NCI-H82 (cell line): ENCODE measurements around the gene CARF.
"Not testable (repeated sequence)": the region's sequence is repeated elsewhere in the genome, so short reads cannot be mapped to it uniquely, and the experiment has no call there.

Experiments used
- DNase-seq: peaks from one replicate; lab custom pipeline; 2025; lab: John Stamatoyannopoulos, UW

The CARF gene, protein sequence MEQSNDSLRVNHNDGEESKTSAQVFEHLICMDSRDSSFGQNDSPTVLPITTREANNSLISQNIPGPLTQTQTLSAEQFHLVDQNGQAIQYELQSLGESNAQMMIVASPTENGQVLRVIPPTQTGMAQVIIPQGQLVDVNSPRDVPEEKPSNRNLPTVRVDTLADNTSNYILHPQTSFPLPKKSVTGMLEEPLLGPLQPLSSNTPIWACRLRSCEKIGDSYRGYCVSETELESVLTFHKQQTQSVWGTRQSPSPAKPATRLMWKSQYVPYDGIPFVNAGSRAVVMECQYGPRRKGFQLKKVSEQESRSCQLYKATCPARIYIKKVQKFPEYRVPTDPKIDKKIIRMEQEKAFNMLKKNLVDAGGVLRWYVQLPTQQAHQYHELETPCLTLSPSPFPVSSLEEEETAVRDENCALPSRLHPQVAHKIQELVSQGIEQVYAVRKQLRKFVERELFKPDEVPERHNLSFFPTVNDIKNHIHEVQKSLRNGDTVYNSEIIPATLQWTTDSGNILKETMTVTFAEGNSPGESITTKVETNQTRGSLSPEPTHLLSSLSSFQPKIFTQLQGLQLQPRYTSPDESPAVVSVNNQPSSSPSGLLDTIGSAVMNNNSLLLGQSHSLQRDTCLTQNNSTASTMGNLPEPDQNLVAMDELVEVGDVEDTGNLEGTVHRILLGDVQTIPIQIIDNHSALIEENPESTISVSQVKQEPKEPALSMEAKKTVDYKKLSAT

DNA sequence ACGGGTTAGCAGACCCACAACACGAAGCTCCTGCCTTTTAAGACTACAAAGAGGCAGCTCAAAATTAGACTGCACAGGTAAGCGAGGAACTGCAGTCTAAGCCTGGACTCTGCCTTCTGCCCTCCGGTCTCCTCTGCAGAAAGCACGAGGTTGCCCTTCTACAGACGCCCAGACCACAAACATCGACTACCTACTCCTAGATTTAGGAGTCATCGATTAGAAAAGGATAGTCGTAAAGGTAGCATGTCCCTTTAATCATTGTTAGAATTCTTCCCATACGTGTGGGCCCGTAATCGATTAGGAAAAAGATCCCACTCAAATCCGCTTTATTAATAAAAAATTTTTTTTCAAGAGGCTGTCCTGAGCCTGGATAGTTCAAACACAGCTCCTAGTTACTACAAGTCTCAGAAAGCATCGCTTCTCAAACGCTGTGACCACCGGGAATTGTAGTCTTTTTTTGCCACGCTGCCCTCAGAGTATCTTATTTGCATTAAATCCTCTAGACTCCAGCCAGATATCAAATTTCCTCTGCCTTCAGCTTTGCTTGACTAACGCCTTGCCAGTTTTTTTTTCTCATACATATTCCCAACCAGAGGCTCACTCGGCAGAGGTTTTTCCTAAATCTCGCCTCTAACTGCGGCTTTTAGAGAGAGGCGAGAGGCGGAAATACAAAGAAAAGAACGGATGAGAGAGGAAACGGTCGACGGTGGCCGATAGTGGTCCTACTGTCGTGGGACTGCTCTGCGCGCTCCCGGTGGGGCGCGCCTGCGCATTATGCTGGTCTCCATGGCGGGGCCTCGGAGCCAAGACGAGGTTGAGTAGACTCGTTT, at the start of gene CARF, which contains the start of gene WDR12:
Gene CARF, plus strand, starts transcription at position 764 of the 830 bp plus-strand sequence. CDS start 29,628 bp downstream, outside the sequence.
Gene WDR12, minus strand, starts transcription at position 162 of the 830 bp plus-strand sequence. CDS start 197 bp downstream, outside the sequence.
- peak; percentile 97 for DNase-seq

DNA sequence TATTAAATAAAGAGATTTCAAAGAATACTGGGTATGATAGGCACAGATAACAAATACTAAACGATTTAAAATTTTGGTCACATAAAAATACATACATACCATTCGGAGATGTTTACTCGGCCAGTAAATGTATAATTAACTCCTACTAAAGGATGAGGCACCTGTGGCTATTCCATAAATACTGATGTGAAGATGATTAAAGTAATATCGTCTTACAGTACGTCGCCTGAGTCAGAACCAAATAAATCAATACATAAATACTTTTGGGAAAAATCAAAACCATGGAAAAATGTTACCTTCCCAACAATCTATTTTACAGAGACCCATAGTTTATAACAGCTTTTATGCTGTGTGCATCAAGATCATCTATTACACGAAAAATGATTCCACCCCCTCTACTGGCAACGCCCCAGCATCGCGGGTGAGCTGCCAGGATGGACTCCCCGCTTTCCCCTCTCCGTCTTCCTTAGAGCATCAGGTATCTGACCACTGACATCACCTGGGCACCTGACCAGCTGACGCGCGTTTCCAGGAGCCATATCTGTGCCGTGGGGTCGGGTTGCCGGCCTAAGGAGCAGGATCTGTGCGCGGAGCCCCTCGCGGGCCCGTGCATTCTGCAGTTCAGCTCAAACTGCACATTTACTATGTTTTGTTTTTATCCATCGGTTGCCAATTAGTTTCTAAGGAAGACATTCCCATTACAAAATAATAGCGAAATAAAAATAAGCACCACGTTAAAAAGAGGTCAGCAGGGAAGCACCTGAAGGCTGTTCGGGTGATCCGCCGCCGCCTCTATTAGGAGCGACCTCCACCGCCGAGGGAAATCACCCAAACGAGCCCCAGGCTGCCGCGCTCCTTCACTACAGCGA, 41.4 kb upstream of the CARF start:
- peak; percentile 85 for DNase-seq

DNA sequence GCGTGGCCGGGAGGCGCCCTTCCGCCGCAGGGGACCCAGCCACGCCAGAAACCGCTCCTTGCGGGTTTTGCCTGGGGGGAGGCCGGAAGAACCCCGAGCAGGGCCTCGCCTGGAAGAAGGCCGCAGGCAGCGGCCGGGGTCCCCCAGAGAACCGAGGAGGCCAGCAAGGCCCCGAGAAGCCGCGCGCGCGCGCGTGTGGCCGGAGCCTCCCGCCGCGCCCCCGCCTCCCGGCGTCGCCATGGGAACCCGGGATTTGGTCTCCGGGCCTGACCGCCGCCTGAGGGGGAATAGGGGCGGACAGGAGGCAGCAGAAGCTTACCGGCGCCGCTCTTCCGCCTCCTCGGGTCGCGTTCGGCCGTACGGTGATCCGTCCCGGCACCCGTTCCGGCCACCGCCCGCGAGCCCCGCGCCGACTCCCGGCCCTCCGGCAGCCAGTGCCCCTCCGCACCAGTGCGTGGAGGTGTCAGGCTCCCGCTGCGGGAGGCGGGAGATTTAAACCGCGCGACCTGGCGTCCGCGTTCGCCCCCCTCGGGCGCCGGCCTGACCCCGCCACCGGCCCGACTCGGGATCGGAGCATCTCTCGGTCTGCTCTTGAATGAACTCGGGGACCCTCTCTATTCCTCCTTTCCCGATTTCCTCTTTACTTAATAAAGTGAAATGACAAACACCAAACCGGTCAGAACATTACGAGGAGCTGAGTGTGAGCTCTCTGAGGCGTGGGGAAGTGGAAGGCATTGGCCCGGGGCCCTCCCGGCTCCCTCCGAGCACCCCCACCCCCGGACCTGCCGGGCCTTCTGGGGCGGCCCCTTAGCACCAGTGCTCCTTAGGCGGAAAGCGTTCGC, 40.6 kb upstream of the CARF start, which contains the start of gene ICA1L:
Gene ICA1L, minus strand, starts transcription at position 467 of the 842 bp plus-strand sequence. CDS start 42,757 bp downstream, outside the sequence.
- DNase-seq: peak; percentile 85

DNA sequence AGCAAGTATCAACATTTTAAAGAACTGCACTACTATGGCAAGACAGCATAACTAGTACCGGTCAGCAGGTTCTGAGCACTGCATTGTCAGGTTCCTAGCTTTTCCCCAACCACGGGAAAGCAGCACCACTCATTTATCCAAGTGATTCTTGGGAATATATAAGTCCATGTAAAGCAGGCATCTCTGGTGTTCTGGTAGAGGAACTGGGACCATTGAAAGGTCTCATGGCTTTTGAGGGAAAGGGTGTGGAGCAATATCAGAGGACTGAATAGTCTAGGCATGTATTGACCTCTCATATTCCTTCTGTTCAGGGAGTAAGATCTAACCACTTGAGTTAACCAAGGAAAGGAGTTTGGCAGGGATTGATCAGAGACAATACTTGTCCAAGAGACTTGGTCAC, 34.4 kb upstream of the CARF start:
- DNase-seq: no peak

DNA sequence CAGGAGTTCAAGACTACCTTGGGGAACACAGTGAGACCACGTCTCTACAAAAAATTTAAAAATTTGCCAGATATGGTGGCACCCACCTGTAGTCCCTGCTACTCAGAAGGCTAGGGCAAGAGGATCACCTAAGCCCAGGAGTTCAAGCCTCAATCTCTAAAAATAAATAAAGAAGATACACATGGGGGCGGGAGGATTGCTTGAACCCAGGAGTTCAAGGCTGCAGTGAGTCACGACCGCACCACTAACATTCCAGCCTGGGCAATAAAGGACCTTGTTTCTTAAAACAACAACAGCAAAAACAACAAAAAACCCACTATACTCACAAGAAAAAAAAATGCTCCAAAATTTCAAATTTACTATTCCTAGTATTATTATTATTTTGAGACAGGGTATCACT, 30.5 kb upstream of the CARF start:
- DNase-seq: no peak

DNA sequence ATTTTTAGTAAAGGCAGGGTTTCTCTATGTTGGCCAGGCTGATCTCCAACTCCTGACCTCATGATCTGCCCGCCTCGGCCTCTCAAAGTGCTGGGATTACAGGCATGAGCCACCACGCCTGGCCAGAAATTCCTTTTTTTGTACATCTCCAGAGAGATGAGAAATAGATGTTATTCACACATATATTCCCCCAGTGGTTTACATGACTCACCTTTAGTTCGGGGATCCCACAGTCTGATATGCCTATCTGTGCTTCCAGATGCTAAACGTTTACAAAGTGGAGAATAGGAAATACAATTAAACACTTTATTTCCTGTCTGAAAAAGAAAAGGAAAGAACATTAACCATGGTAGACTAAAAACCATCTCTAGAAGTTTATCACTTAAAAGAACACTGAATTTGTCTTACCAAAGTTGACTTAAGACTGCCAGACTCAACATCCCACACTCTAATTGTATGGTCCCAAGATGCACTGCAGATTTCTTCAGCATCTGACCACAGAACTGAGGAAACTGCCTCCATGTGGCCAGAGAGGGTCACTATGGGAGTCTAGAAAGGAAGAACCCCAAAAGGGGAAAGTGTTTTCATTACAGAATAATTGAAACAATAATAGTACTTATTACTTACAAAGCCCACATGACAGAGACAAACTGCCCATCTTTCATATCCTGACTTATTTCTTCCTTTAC, 27.9 kb upstream of the CARF start:
- no peak for DNase-seq

DNA sequence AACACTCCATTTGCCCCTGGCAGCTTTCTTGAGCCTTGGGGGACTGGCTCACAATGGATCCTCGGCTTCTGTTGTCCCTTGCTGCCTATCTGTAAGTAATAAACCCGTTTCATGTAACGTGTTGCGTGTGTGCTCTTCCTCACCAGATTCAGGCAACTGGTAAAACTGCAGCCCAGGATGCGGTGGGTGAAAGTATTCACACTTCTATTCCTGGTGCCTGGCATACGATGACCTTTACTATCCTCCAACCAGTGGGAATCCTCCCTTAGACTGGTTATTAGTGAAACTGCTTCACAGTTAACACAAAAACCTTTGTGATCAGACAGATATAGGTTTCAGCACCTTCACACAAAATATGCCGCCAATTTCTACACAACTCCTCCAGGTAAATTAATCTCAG, 26.9 kb upstream of the CARF start:
- no peak for DNase-seq

DNA sequence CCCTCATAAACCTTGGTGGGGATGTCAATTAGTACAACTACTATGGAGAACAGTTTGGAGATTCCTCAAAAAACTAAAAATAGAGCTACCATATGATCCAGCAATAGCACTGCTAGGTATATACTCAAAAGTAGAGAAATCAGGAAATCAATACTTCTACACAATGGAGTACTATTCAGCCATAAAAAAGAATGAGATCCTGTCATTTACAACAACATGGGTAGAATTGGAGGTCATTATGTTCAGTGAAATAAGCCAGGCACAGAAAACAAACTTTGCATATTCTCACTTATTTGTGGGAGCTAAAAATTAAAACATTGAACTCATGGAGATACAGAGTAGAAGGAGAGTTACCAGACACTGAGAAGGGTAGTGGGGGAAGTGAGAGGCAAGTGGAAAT, 6.6 kb upstream of the CARF start:
- not testable (repeated sequence) for DNase-seq

DNA sequence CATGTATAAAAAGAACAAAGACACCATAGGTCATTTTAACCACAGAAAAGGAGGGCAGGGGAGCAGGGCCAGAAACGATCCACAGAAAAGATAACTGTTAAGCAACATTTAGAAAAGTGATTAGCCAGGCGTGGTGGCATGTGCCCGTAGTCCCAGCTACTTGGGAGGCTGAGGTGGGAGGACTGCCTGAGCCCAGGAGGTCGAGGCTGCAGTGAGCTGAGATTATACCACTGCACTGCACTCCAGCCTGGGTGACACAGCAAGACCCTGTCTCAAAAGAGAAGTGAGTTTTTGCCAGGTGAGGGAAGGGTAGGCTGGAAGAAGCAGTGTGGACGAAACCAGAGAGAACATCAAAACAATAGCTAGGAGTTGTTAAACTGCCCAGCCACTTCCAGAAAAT, 3.9 kb upstream of the CARF start:
- DNase-seq: no peak

DNA sequence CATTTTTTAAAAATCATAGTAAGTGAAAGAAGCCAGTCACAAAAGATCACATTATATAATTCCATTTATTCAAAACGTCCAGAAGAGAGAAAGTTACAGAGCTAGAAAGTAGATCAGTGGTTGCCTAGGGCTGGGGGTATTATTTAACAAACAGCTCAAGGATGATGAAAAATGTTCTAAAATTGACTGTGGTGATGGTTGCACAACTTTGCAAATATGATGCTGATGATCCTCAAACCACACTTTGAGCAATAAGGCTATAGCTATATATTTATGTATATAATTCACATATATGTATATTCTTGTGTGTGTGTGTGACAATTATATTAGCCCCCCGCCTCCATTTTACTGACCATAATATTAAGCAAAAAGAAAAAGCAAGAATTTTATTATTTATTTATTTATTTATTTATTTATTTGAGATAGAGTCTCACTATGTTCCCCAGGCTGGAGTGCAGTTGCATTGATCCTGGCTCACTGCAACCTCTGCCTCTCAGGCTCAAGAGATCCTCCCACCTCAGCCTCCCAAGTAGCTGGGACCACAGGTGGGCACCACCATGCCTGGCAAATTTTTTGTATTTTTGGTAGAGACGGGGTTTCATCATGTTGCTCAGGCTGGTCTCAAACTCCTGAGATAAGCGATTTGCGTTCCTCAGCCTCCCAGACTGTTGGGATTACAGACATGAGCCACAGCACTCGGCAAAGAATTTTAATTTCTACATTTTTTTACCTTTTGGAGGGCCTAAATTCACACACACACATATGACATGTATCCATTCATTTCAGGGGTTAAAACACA, 2.5 kb upstream of the CARF start:
- DNase-seq: no peak

DNA sequence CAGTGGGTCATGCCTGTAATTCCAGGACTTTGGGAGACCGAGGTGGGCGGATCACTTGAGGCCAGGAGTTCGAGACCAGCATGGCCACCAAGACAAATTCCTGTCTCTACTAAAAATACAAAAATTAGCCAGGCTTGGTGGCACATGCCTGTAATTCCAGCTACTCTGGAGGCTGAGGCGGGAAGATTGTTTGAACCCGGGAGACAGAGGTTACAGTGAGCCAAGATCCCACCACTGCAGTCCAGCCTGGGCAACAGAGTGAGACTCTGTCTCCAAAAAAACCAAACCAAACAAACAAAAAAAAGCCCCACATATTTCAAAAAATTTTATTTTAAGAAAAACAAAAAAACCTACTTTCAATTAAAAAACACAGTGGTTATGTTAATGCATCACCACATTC, 1.8 kb upstream of the CARF start:
- not testable (repeated sequence) for DNase-seq

DNA sequence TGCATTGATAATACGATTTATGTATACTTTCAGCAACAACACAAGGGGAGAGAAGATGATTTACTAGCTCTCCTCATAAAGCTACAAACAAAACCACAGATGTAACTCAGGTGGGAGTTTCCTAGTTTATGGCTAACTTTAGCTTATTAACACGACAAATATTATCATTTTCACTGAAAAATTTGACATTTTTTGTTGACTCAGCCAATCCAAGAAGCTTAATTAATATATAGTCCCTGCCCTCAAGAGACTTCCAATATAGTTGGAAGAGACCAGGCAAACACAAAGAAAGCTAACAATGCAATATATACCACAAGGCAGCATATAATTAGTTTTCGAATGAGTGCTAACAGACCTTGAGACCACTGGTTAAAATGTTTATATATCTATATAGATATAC, 1.4 kb upstream of the CARF start:
- no peak for DNase-seq

DNA sequence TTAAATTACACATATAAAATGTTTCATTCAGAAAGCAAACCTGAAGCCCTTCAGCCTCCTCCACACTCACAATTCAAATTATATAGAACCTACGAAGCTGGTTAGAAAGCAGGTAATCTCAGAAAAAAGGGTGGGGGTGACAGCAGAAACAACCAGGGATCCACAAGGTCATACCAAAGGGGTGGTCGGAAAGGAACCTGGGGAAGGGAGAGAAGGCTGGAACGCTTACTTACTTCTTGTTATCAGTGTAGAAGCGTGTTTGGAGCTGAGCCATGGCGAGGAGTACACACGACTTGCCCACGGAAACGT, 918 bp upstream of the CARF start:
- DNase-seq: no peak

DNA sequence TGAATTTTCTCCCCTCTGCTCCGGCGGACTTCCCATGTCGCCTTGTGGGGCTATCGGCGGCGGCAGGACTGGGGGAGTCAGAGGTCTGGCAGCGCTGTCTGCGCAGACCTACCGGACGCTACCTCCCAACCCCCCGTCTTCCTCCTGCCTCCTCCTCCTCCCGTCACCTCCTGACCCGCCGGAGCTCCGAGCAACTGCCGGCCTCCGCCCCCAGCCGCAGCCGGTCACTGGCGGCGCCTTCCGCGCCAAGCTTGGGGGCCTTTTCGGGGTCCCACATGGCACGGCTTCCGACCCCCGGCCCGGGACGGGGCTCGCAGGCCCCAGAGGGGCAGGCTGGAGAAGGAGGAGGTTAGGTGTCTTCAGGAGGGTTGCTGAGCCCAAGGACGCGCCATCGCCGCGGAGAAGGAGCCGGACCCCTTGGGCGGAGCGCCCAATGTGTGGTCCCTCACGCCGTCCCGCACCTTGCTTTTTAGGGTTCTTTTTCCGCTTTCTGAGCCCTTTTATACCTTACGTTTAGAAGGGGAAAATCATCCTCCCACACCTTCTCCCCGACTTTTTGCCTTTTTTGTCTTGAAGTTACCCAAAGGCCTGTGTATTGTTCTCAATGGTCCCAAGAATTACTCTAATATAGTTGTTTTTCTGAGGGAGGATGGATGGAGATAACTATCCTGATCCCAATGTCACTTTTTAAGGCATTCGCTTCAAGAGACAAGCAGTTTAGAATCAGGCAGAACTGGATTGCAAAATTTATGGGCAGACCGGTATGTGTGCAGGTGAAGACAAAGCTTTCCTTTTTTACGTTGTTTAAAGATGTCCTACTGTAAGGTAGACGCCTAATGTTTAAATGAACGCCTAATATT, 497 bp downstream of the CARF start:
- DNase-seq: not testable (repeated sequence)

DNA sequence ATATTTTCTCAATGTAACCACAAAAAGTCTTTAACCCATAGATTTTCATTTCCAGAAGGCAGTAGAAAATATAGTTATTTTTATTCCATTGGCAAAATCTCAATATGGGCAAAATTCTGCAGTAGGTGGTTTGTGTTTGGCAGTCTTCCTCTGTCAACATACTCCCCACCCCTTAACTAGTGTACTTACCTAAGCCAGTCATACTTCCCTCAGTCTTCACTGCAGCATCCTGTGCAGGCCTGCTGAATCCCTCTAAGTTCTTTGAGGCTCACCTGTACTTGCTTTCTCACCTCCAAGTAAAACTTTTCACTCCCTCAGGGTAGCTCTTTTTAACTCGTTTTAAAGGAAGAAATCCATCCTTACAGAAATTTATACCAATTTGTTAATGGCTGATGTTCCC, 6.8 kb downstream of the CARF start:
- DNase-seq: no peak

DNA sequence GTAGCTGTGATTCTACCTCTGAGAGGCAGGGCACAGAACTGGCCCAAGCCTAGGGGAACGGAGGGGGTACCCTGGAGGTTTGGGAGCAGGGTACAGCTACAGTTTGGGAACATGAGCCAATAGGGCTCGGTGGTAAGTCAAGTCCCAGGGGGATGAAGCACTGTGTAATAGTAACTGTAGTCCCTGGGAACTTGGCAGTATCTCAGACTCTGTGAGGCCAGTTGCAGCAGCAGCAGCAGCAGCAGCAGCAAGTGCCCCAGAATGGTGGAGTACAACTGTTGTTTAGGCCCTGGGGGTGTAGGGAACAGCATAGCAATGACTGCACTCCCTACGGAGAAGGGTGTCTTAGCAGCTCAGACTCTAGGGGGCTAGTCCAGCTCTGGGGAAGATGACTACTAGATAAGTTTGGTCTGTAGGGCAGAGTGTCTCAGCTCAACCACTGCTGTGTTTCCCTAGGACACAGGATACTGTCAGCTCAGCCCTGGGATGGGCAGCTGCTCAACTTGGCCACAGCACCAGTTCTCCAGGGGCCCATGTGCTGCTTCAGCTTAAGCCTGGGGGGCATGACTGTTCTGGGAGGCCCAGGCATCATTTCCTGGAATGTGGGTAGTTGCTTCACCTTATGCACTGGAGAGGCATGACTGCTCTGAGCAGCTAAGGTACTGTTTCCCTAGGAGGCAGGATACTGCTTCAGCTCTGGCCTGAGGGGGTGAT, 20.5 kb downstream of the CARF start:
- no peak for DNase-seq

DNA sequence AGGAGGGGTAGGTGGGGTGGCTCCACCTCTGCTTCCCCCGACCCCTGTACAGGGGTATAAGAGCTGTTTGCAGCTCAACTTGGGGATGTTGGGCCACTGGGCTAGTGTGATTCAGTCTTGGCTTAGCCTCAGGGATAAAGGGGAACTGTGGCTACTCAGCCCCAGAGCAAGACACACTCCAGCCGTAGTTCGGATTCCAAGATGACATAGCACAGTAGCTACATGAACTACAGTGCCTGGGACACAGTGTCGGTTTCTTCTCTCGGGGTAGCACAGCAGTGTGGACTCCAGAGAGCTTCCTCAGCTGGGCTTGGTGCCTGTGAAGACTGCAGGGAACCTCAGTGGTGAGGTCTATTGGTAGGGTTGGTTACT, 21.1 kb downstream of the CARF start:
- DNase-seq: no peak
